IgD-negative memory B cell (primary cell): Measurements from ENCODE around the gene LRP2. TPM values are rescaled to one million over a fixed set of nuclear protein-coding genes. Genes with fewer than 3 reads are reported as not detected.

Experiments used
- H3K27ac Mint-ChIP-seq, 3 donors: one replicate each; pipeline ENCODE4 v1.8.0; 2020 to 2022; ENCODE audit warnings: mild to moderate bottlenecking in 3 of 3, mixed read lengths in 3 of 3, moderate library complexity in 1 of 3
- H3K27me3 Mint-ChIP-seq: one replicate; pipeline ENCODE4 v1.8.0; 2021; ENCODE audit warnings: mixed read lengths
- H3K36me3 Mint-ChIP-seq: one replicate; pipeline ENCODE4 v1.8.0; 2020; ENCODE audit warnings: mild to moderate bottlenecking, mixed read lengths
- H3K4me1 Mint-ChIP-seq, 3 donors: one replicate each; pipeline ENCODE4 v1.8.0; 2020 to 2022; ENCODE audit warnings: mixed read lengths in 3 of 3, mild to moderate bottlenecking in 1 of 3
- H3K4me3 Mint-ChIP-seq, 4 donors: one replicate each; pipeline ENCODE4 v1.8.0; 2020 to 2022; ENCODE audit warnings: mild to moderate bottlenecking in 4 of 4, mixed read lengths in 4 of 4, moderate library complexity in 3 of 4
- H3K9me3 Mint-ChIP-seq, 3 donors: one replicate each; pipeline ENCODE4 v1.8.0; 2020 to 2021; ENCODE audit warnings: mixed read lengths in 3 of 3, mild to moderate bottlenecking in 1 of 3
- polyA plus RNA-seq: library from polyadenylated mRNA; unstranded; fragments of 300-500 nt; fragmentation: Illumina TruSeq; gene quantifications from one replicate; pipeline ENCODE4 v1.2.3, GENCODE V29; 2021

Gene LRP2
- polyA plus RNA-seq, 1 donor from 2014 or later, result not detected

DNA sequence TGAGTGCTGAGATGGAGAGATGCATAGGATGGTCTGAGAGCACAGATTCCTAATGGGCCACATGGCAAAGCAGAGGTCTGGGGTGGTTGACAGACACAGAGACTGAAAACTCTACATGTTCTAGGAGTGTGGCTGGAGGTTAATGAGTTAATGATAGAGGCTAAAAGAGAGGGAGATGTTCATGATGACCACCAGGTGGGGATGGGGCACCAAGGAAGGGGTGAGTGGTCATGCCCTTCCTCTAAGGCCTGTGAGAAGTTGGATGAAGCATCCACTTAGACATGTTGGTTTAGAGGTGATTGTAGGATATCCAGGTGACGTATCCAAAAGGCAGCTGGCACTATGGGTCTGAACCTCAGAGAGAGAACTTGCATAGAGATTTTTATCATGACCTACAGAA lies 102.1 kb downstream of the LRP2 start:
- Mint-ChIP-seq H3K27me3 (peaks cover 4% of the 10 kb centered on the region), H3K36me3 (no peaks in the 10 kb centered on the region), H3K4me3 (no peak overlapping the region), H3K9me3 (no peaks in the 10 kb centered on the region), H3K27ac (no peak overlapping the region), H3K4me1 (no peaks in the 10 kb centered on the region)

- H3K36me3 Mint-ChIP-seq, result no peaks in the 10 kb centered on the region
- no peak overlapping the region for H3K27ac Mint-ChIP-seq
- no peak overlapping the region for H3K4me3 Mint-ChIP-seq
- H3K4me1 Mint-ChIP-seq, result no peaks in the 10 kb centered on the region
- H3K9me3 Mint-ChIP-seq, result no peaks in the 10 kb centered on the region
- H3K27me3 Mint-ChIP-seq, result peaks cover 4% of the 10 kb centered on the region
Measured at GRCh38 chr2:169259402-169259801, 102.9 kb downstream of the LRP2 start.

- no peaks in the 10 kb centered on the region for H3K4me1 Mint-ChIP-seq
- H3K9me3 Mint-ChIP-seq, result no peaks in the 10 kb centered on the region
- H3K27ac Mint-ChIP-seq, result no peak overlapping the region
- H3K4me3 Mint-ChIP-seq, result no peak overlapping the region
- H3K27me3 Mint-ChIP-seq, result peaks cover 4% of the 10 kb centered on the region
- no peaks in the 10 kb centered on the region for H3K36me3 Mint-ChIP-seq
Measured at GRCh38 chr2:169258045-169258601, 104.2 kb downstream of the LRP2 start.

- Mint-ChIP-seq H3K27me3 (peaks cover 4% of the 10 kb centered on the region), H3K36me3 (no peaks in the 10 kb centered on the region), H3K4me3 (peak overlapping the region in 1 of 4 donors; percentile 28), H3K9me3 (no peaks in the 10 kb centered on the region), H3K4me1 (no peaks in the 10 kb centered on the region), H3K27ac (no peak overlapping the region)
Measured at GRCh38 chr2:169254774-169255173, 107.6 kb downstream of the LRP2 start.

- Mint-ChIP-seq H3K27me3 (no peaks in the 10 kb centered on the region), H3K4me1 (no peaks in the 10 kb centered on the region), H3K4me3 (no peak overlapping the region)
Measured at GRCh38 chr2:169247211-169247610, 115.1 kb downstream of the LRP2 start.

DNA sequence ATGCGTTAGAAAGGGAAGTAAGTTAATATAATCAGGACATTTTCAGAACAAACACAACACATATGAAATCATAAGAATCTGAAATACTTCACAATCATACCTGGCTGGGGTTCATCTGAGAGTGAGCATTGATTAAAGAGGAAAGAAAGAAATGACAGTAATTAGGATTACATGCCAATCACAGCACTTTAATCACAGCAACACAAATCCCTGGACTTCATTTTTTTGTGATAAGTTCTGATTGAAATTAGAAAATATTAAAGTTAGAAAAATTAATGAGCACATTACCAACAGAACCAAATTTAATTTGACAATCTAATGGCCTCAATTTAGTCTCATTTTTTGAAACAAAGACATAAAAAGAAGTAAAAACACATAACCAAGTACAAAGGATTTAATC lies 121.9 kb downstream of the LRP2 start:
- H3K27ac Mint-ChIP-seq, result no peak overlapping the region
- H3K27me3 Mint-ChIP-seq, result peaks cover 2% of the 10 kb centered on the region
- H3K4me1 Mint-ChIP-seq, result no peaks in the 10 kb centered on the region
- H3K9me3 Mint-ChIP-seq, result peaks cover 0 to 2% (median 0%) of the 10 kb centered on the region in 3 donors
- no peak overlapping the region for H3K4me3 Mint-ChIP-seq
- H3K36me3 Mint-ChIP-seq, result no peaks in the 10 kb centered on the region

More at GRCh38 chr2:169247211-169247610, 115.1 kb downstream of the LRP2 start:
- peaks cover 0 to 2% (median 0%) of the 10 kb centered on the region in 3 donors for H3K9me3 Mint-ChIP-seq
- no peaks in the 10 kb centered on the region for H3K36me3 Mint-ChIP-seq
- no peak overlapping the region for H3K27ac Mint-ChIP-seq

DNA sequence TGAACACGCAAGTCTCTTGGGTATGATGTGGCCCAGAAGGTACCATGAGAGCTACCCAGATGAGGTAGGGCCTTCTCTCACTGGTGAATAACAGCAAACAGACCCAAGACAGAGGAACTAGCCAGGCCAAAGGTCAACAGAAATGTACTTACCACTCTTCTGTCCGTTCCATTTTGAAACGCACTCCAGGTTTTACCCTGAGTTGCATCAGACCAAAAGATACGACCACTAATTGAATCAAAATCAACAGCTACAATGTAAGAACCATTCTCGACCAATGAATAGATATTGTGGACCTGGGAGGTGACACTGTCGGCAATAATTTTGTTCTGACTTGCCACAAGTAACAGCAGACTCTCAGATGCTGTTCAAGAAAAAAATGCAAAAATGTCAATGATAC lies 124.4 kb downstream of the LRP2 start:
- H3K4me3 Mint-ChIP-seq, result peak overlapping the region in 1 of 4 donors; percentile 23
- peaks cover 0 to 2% (median 0%) of the 10 kb centered on the region in 3 donors for H3K9me3 Mint-ChIP-seq
- H3K27me3 Mint-ChIP-seq, result peaks cover 2% of the 10 kb centered on the region
- H3K36me3 Mint-ChIP-seq, result no peaks in the 10 kb centered on the region
- H3K27ac Mint-ChIP-seq, result no peak overlapping the region
- no peaks in the 10 kb centered on the region for H3K4me1 Mint-ChIP-seq

GRCh38 chr2:169237286-169237685 lies 125.0 kb downstream of the LRP2 start:
- Mint-ChIP-seq H3K4me1 (no peaks in the 10 kb centered on the region), H3K36me3 (no peaks in the 10 kb centered on the region), H3K4me3 (no peak overlapping the region), H3K27ac (no peak overlapping the region), H3K9me3 (peaks cover 0 to 2% (median 0%) of the 10 kb centered on the region in 3 donors), H3K27me3 (peaks cover 3% of the 10 kb centered on the region)

DNA sequence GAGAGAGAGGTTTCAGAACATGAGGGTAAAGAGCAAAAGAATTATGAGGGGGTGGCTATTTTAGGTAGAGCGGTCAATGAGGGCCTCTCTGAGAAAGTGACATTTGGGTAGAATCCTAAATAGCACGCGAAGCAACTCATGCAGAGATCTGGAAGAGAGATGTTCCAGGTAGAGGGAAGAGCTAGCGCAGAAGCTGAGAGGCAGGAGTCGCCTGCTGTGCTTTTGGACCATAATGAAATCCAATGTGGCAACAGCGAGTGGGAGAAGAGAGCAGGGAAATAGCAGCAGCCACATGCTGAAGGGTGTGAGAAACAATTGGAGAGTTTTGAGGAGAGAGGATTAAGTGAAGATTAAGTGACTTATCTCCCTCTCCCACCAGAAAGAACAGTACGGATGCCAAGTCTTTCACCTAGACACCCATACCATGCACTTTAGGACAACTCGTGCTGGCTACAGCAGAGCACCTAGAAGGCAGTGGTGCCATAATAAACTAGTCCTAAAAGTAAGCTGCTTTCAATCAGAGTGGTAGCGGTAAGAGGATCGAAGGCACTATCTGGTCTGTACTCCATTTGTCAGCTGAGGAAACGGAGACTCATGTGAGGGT lies 129.7 kb downstream of the LRP2 start:
- no peaks in the 10 kb centered on the region for H3K4me1 Mint-ChIP-seq
- H3K27me3 Mint-ChIP-seq, result peaks cover 10% of the 10 kb centered on the region
- H3K9me3 Mint-ChIP-seq, result no peaks in the 10 kb centered on the region
- H3K4me3 Mint-ChIP-seq, result no peak overlapping the region
- H3K36me3 Mint-ChIP-seq, result no peaks in the 10 kb centered on the region
- no peak overlapping the region for H3K27ac Mint-ChIP-seq

GRCh38 chr2:169230204-169230603 lies 132.1 kb downstream of the LRP2 start:
- Mint-ChIP-seq H3K27ac (no peak overlapping the region), H3K27me3 (peaks cover 10% of the 10 kb centered on the region), H3K4me1 (no peaks in the 10 kb centered on the region), H3K36me3 (no peaks in the 10 kb centered on the region), H3K4me3 (no peak overlapping the region), H3K9me3 (no peaks in the 10 kb centered on the region)

DNA sequence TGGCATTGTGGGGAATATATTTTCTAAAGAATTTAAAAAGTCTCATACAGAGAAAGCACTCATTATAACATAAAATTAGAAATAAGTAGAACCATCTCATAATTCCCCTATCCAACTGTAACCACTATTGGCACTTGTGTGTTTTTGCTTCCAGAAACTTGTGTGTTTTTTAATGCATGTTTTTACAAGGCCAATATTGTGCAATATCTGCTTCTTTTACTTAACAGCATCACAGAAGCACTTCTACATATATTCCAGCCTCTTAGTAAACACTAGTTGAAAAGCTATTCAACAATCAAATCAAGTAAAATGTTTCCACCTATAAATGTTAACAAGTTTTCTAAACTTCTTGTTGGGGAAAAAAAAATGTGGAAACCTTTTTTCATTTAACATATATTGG lies 132.7 kb downstream of the LRP2 start:
- Mint-ChIP-seq H3K27ac (no peak overlapping the region), H3K27me3 (peaks cover 10% of the 10 kb centered on the region), H3K4me1 (no peaks in the 10 kb centered on the region), H3K36me3 (no peaks in the 10 kb centered on the region), H3K4me3 (no peak overlapping the region), H3K9me3 (no peaks in the 10 kb centered on the region)

DNA sequence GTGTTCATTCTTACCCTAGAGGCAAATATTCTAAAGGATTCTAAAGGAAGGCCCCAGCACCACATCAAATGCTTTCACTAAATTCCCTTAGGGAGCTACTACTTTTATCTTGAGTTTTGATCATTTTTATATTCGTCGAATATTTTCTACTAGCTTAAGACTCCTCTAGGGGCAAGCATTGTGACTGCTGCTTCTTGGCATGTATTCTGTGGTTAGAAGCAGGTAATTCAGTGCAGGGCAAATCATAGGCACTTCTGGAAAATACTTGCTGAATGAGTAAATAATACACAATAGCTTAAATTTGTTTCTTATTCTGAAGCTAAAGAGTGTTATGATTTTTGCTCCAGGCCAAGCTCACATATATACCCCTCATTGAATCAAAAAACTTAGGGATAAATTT lies 136.4 kb downstream of the LRP2 start:
- H3K27me3 Mint-ChIP-seq, result peaks cover 7% of the 10 kb centered on the region
- no peaks in the 10 kb centered on the region for H3K4me1 Mint-ChIP-seq
- no peaks in the 10 kb centered on the region for H3K36me3 Mint-ChIP-seq
- no peak overlapping the region for H3K27ac Mint-ChIP-seq
- H3K4me3 Mint-ChIP-seq, result no peak overlapping the region
- no peaks in the 10 kb centered on the region for H3K9me3 Mint-ChIP-seq

DNA sequence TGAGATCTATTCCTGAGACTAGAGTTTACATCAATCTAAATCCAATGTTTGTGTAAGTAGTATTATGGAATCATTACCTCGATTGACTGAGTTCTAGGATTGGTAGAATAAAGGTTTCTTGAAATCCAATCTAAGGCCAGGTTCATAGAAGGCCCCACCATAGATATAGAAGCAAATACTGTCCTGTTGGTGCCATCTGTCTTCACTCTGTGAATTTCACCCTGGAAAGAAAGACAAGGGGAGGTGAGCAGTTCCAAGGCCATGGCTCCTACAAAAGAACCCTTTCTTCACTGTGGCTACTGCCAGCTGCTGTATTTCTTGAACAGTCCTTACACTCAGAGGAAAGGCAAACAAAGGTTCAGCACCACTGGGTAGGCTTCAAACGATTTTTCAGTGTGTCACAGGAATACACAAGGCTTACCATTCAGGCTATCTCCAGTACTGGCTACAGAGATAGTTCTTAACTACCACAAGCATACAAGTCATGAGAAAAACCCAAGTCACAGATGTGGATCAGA lies 137.0 kb downstream of the LRP2 start:
- Mint-ChIP-seq H3K4me1 (no peaks in the 10 kb centered on the region), H3K9me3 (no peaks in the 10 kb centered on the region), H3K27ac (no peak overlapping the region), H3K4me3 (no peak overlapping the region), H3K36me3 (no peaks in the 10 kb centered on the region), H3K27me3 (peaks cover 7% of the 10 kb centered on the region)

DNA sequence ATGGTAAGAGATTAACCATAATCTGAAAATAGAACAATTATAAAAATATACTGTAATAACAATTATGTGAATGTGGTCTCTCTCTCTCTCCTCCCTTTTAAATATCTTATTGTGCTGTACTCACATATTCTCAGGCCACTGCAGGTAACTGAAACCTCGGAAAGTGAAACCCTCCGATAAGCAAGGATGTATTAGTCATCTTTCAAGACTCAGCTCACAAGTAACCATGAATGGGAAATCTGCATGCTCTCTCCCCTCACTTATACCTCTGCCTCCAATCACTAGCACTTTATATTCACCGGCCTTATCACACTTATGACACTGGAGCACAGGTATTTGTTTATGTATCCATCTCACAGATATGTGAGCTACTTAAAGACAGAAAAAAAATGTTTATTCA lies 139.7 kb downstream of the LRP2 start:
- H3K27me3 Mint-ChIP-seq, result peaks cover 3% of the 10 kb centered on the region
- no peaks in the 10 kb centered on the region for H3K4me1 Mint-ChIP-seq
- no peaks in the 10 kb centered on the region for H3K36me3 Mint-ChIP-seq
- H3K27ac Mint-ChIP-seq, result no peak overlapping the region
- no peak overlapping the region for H3K4me3 Mint-ChIP-seq
- peaks cover 0 to 2% (median 0%) of the 10 kb centered on the region in 3 donors for H3K9me3 Mint-ChIP-seq

- no peak overlapping the region for H3K4me3 Mint-ChIP-seq
- peaks cover 3% of the 10 kb centered on the region for H3K27me3 Mint-ChIP-seq
- peaks cover 0 to 2% (median 0%) of the 10 kb centered on the region in 3 donors for H3K9me3 Mint-ChIP-seq
- H3K27ac Mint-ChIP-seq, result no peak overlapping the region
- H3K36me3 Mint-ChIP-seq, result no peaks in the 10 kb centered on the region
- H3K4me1 Mint-ChIP-seq, result no peaks in the 10 kb centered on the region
Measured at GRCh38 chr2:169221745-169222369, 140.5 kb downstream of the LRP2 start.

GRCh38 chr2:169210917-169211316 lies 151.4 kb downstream of the LRP2 start:
- Mint-ChIP-seq H3K27me3 (no peaks in the 10 kb centered on the region), H3K36me3 (no peaks in the 10 kb centered on the region), H3K27ac (no peak overlapping the region), H3K4me1 (no peaks in the 10 kb centered on the region), H3K4me3 (no peak overlapping the region), H3K9me3 (no peaks in the 10 kb centered on the region)
